HG03095 (cell line): ENCODE data around the gene PRR20D.
"Not testable (repeated sequence)": the region's sequence is repeated elsewhere in the genome, so short reads cannot be mapped to it uniquely, and the experiment has no call there.

Experiments used
- ATAC-seq: cut with Tn5 transposase; IDR thresholded peaks from one replicate; pipeline ENCODE4 v1.9.1; 2021; ENCODE audit warnings: moderate library complexity; ENCODE audit not compliant: unreplicated experiment

Gene PRR20D

DNA sequence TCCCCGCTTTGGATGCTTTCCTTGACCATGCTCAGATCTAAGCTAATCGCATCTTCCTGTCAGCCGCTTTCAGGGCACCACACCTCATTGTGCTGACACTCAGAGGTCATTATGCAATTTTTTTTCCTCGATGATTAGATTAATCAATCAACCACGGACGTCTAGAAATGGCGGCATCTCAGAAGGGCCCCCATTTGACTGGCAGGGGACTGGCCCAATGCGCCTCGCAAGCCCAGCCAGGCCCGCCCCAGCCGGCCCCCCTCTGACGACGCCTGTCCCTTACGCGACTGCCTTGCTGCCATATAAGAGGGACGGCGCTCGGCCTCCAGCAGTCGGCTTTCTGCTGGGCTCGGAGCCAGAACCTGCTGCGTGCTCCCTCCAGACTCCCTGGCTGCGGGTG is at the start of gene PRR20D:
PRR20D (plus strand) TSS at position 301 of the 400 bp plus-strand sequence. CDS start 387 bp downstream, outside the sequence.
- ATAC-seq: not testable (repeated sequence)

- no peak for ATAC-seq
Measured at GRCh38 chr13:57114945-57115344, 45.5 kb upstream of the PRR20D start.

DNA sequence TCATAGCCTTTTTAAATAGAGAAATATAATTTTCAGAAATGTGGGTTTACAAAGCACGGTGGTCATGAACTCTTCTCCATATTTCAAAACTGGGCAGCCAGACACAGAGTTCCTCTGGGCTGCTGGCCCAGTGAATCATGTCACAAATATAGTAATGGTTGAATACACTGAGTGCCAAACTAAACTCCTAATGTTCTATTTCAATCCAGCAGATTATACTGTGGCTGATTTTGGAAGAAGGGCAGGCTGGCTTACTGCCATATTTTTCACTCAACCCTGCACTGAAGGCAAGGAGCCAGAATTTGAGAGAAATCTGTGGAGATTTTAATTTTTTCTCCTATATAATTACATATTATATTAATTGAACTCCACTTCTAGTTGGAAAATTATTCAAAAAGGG is 36.8 kb upstream of the PRR20D start:
- no peak for ATAC-seq

- ATAC-seq: no peak
Measured at GRCh38 chr13:57128909-57129308, 31.5 kb upstream of the PRR20D start.

GRCh38 chr13:57136093-57136492 is 24.3 kb upstream of the PRR20D start:
- ATAC-seq: no peak

DNA sequence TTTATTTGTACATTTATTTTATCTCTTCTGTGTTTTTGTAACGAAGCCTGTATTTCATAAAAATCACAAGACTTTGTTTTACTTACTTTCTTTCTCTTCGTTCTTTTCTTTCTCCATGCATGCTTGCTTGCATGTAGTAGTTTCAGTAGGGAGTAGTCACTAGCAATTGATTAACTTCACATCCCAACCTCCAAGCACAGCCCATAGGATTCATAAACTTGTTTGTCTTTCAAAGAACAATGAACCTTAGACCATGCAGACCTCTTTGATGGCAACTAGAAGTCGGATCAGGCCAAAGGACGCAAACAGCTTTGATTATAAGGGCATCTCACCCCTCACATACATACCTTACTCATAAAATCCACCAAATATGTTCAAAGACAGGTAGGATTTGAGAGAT is 22.8 kb upstream of the PRR20D start:
- no peak for ATAC-seq

DNA sequence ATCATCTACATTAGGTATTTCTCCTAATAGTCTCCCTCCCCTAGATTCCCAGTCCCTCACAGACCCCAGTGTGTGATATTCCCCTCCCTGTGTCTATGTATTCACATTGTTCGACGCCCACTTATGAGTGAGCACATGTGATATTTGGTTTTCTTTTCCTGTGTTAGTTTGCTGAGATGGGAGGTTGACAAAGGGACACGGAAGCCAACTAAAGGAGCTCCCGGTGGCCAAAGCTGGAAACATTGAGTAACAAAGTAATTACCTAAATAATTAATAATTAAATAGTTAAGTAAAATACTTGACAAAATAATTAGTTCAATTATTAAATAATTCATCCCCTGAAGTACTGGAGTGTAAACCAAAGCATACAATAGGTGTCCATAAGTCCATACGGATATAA is 21.4 kb upstream of the PRR20D start:
- no peak for ATAC-seq

- ATAC-seq: not testable (repeated sequence)
Measured at GRCh38 chr13:57139781-57140180, 20.7 kb upstream of the PRR20D start.

DNA sequence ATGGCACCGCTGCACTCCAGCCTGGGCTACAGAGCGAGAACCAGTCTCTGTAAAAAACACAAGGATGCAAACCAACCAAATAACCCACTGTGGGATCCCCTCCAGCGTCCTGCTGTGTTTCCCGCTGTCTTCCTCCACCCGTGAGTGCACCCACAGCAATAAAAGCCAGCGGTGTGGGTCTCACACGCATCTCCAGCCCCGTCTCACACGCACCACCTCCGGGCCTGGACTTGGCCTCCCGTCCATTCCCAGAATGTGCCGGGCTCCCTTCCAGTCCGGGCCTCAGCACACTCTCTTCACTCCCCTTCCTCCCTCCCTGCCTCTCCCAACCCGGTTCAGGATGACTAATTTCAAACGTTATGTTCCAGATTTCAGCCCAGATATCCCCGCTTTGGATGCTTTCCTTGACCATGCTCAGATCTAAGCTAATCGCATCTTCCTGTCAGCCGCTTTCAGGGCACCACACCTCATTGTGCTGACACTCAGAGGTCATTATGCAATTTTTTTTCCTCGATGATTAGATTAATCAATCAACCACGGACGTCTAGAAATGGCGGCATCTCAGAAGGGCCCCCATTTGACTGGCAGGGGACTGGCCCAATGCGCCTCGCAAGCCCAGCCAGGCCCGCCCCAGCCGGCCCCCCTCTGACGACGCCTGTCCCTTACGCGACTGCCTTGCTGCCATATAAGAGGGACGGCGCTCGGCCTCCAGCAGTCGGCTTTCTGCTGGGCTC is 20.0 kb upstream of the PRR20D start, which contains the start of gene PRR20A:
PRR20A (plus strand) TSS at position 684 of the 734 bp plus-strand sequence. CDS start 387 bp downstream, outside the sequence.
- ATAC-seq: not testable (repeated sequence)

DNA sequence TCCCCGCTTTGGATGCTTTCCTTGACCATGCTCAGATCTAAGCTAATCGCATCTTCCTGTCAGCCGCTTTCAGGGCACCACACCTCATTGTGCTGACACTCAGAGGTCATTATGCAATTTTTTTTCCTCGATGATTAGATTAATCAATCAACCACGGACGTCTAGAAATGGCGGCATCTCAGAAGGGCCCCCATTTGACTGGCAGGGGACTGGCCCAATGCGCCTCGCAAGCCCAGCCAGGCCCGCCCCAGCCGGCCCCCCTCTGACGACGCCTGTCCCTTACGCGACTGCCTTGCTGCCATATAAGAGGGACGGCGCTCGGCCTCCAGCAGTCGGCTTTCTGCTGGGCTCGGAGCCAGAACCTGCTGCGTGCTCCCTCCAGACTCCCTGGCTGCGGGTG is 13.2 kb upstream of the PRR20D start, which contains the start of gene PRR20B:
PRR20B (plus strand) TSS at position 301 of the 400 bp plus-strand sequence. CDS start 387 bp downstream, outside the sequence.
- ATAC-seq: not testable (repeated sequence)

GRCh38 chr13:57148106-57148505 is 12.3 kb upstream of the PRR20D start:
- not testable (repeated sequence) for ATAC-seq

DNA sequence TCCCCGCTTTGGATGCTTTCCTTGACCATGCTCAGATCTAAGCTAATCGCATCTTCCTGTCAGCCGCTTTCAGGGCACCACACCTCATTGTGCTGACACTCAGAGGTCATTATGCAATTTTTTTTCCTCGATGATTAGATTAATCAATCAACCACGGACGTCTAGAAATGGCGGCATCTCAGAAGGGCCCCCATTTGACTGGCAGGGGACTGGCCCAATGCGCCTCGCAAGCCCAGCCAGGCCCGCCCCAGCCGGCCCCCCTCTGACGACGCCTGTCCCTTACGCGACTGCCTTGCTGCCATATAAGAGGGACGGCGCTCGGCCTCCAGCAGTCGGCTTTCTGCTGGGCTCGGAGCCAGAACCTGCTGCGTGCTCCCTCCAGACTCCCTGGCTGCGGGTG is 6.7 kb upstream of the PRR20D start, which contains the start of gene PRR20C:
PRR20C (plus strand) TSS at position 301 of the 400 bp plus-strand sequence. CDS start 387 bp downstream, outside the sequence.
- ATAC-seq: not testable (repeated sequence)

- not testable (repeated sequence) for ATAC-seq
Measured at GRCh38 chr13:57166897-57167296, 6.5 kb downstream of the PRR20D start, which contains the start of gene PRR20E. Gene PRR20E (plus strand): TSS chr13:57167197. CDS start chr13:57167584, 387 bp downstream.

DNA sequence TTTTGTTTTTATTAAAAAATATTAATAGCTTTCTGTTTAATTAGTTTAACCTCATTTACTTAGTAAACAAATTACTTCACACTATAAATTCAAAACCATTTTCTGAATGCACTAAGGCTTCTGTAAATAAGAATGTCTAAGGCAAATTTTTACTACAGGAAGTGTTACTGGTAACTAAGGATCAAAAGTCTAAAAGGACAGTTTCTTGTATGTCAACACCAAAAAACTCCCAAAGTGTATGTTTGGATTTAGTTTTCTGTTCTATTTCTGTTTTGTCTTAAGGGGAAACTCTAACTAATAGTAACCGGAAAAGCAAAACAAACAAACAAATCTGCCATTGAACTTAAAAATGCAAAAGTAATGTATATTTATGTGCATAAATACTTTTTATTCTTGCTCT is 31.2 kb downstream of the PRR20D start:
- no peak for ATAC-seq

GRCh38 chr13:57212989-57213388 is 52.6 kb downstream of the PRR20D start:
- ATAC-seq: no peak
